K562 (cell line): ENCODE data around the gene TEFM. TPM values are rescaled to one million over a fixed set of nuclear protein-coding genes. Genes with fewer than 3 reads are reported as not detected.

Experiments used
- ATAC-seq: fragments of 200-7000 bp; cut with Tn5 transposase; 3 replicates; pipeline ENCODE4 v1.9.1; 2020; ENCODE audit warnings: moderate library complexity
- BruUV-seq: library from RNA; stranded (reverse); fragments of 400-500 nt; replicated peaks from 2 replicates; lab custom pipeline; 2021; lab: Mats Ljungman, UMichigan
- CTCF ChIA-PET: fragments of 300-600 bp; formaldehyde crosslinking; extraction: SDS; loops from one replicate; lab custom pipeline; 2021; ENCODE audit warnings: low intra/inter-chr PET ratio; lab: Yijun Ruan, JAX
- POLR2A ChIA-PET: fragments of 300-600, 350-650 bp; sonication (Branson Sonifier 250); formaldehyde crosslinking; extraction: SDS; loops from one replicate; lab custom pipeline; 2021; ENCODE audit warnings: antibody characterized with exemption, inconsistent platforms; lab: Yijun Ruan, JAX
- DNase-seq, 4 experiments: peaks; one replicate each; pipeline versions ENCODE4 v3.0.0 to v3.0.0-alpha.2; 2011 to 2018; ENCODE audit warnings: low spot score in 3 of 4, mixed read lengths in 3 of 4; ENCODE audit errors: extremely low read depth in 1 of 4
- FAIRE-seq: peaks from 2 replicates; lab custom pipeline; 2011; peaks lifted over from hg19 to GRCh38; lab: Jason Lieb, UNC
- H2AFZ ChIP-seq: 2 replicates; pipeline ENCODE4 v1.6.0; 2011; ENCODE audit warnings: low read depth, low read length, control low read depth, inconsistent platforms
- H3K27ac ChIP-seq: fragments of 200-600 bp; 3 replicates; pipeline ENCODE4 v1.8.0; 2011; ENCODE audit warnings: low read depth, mild to moderate bottlenecking, control low read depth, inconsistent platforms, low read length, moderate library complexity, mixed read lengths; ENCODE audit errors: extremely low read depth
- H3K27me3 ChIP-seq, 2 experiments: fragments of 300-600 bp in 1 of 2; 2 replicates in 1 of 2; 3 replicates in 1 of 2; pipeline versions ENCODE4 v1.6.0 to v1.8.0; 2011; ENCODE audit warnings: inconsistent platforms in 2 of 2, low read length in 2 of 2, mild to moderate bottlenecking in 1 of 2, mixed read lengths in 1 of 2, moderate library complexity in 1 of 2; ENCODE audit not compliant: control insufficient read depth in 2 of 2, insufficient read depth in 2 of 2
- H3K36me3 ChIP-seq: fragments of 300-600 bp; 3 replicates; pipeline ENCODE4 v1.8.0; 2011; ENCODE audit warnings: mild to moderate bottlenecking, low read length, inconsistent platforms; ENCODE audit not compliant: control insufficient read depth, insufficient read depth
- H3K4me1 ChIP-seq, 2 experiments: fragments of 200-600 bp in 1 of 2; replicated peaks in 1 of 2; 2 replicates in 1 of 2; 3 replicates in 1 of 2; pipeline versions ENCODE4 v1.5.1 to v1.8.0; 2011; ENCODE audit warnings: inconsistent platforms in 2 of 2, low read length in 2 of 2, mild to moderate bottlenecking in 1 of 2, mixed read lengths in 1 of 2, moderate library complexity in 1 of 2; ENCODE audit not compliant: control insufficient read depth in 2 of 2, insufficient read depth in 2 of 2
- H3K4me2 ChIP-seq: 2 replicates; pipeline ENCODE4 v1.6.1; 2011; ENCODE audit warnings: low read length, control low read depth, inconsistent platforms, mixed read lengths; ENCODE audit not compliant: insufficient read depth
- H3K4me3 ChIP-seq: fragments of 200-600 bp; sonication (generic), shearing (Covaris generic); 2 replicates; pipeline ENCODE4 v1.5.1; 2016; ENCODE audit warnings: control low read depth, inconsistent platforms
- H3K79me2 ChIP-seq: fragments of 200-600 bp; 3 replicates; pipeline ENCODE4 v1.8.0; 2011; ENCODE audit warnings: low read length, inconsistent platforms; ENCODE audit not compliant: control insufficient read depth, insufficient read depth
- H3K9ac ChIP-seq, 2 experiments: 2 replicates each; pipeline versions ENCODE4 v1.6.0 to v1.6.1; 2011; ENCODE audit warnings: low read depth in 2 of 2, low read length in 2 of 2, control low read depth in 1 of 2, inconsistent platforms in 1 of 2, mild to moderate bottlenecking in 1 of 2, mixed read lengths in 1 of 2; ENCODE audit not compliant: insufficient read depth in 1 of 2
- H3K9me1 ChIP-seq: one replicate; pipeline ENCODE4 v1.6.0; 2011; ENCODE audit warnings: inconsistent platforms, mild to moderate bottlenecking, low read length, moderate library complexity; ENCODE audit not compliant: control insufficient read depth, insufficient read depth
- H3K9me3 ChIP-seq: replicated peaks from 2 replicates; pipeline ENCODE4 v1.5.1; 2011; ENCODE audit warnings: low read depth, low read length, inconsistent platforms; ENCODE audit not compliant: control insufficient read depth, insufficient read depth
- H4K20me1 ChIP-seq: replicated peaks from 2 replicates; pipeline ENCODE4 v1.6.1; 2011; ENCODE audit warnings: low read length, inconsistent platforms, mixed read lengths; ENCODE audit not compliant: control insufficient read depth, insufficient read depth
- C11orf30 ChIP-seq: fragments of 450-650 bp; IDR thresholded peaks from 2 replicates; pipeline ENCODE4 v1.6.1; 2016; ENCODE audit warnings: low read depth, mild to moderate bottlenecking
- CBFA2T2 ChIP-seq: fragments of 450-650 bp; conservative IDR thresholded peaks from 2 replicates; pipeline ENCODE4 v1.6.1; 2017; ENCODE audit warnings: mild to moderate bottlenecking
- KLF10 ChIP-seq: fragments of 250-450 bp; sonication (Bioruptor Pico); IDR thresholded peaks from 2 replicates; pipeline ENCODE4 v1.6.1; 2021; ENCODE audit warnings: matching md5 sums
- MAFF ChIP-seq: IDR thresholded peaks from 2 replicates; pipeline ENCODE4 v1.6.1; 2012; ENCODE audit warnings: low read length, improper control_type of control experiment
- MAFG ChIP-seq: fragments of 450-650 bp; conservative IDR thresholded peaks from 2 replicates; pipeline ENCODE4 v1.6.1; 2016; ENCODE audit warnings: missing genetic modification characterization, missing compliant biosample characterization
- PHF21A ChIP-seq: fragments of 450-650 bp; IDR thresholded peaks from 2 replicates; pipeline ENCODE4 v1.6.1; 2017; ENCODE audit warnings: low read depth, borderline replicate concordance
- XRCC4 ChIP-seq: IDR thresholded peaks from one replicate; pipeline ENCODE4 v1.6.1; 2011; ENCODE audit not compliant: insufficient read depth, insufficient read length; ENCODE audit errors: extremely low read depth
- ZNF316 ChIP-seq: fragments of 450-650 bp; IDR thresholded peaks from 2 replicates; pipeline ENCODE4 v1.6.1; 2016
- WGBS: fragments of 100-300 bp; shearing (Covaris generic); methylation state at CpG from one replicate; pipeline ENCODE4 v1.1.6; 2016; ENCODE audit warnings: low coverage, mixed read lengths; ENCODE audit not compliant: insufficient coverage; ENCODE audit errors: missing lambda C conversion rate; 5-methylcytosine and 5-hydroxymethylcytosine counted together
- in situ Hi-C: fragments of 300-500 bp; cut with MboI; formaldehyde crosslinking; loops from 4 replicates; pipeline ENCODE4 v1.15.0; 2018; ENCODE audit warnings: inconsistent platforms, mixed read lengths
- intact Hi-C: fragments of 100-400 bp; cut with micrococcal nuclease; formaldehyde crosslinking; loops from 2 replicates; pipeline ENCODE4 v1.14.2; 2022
- polyA plus RNA-seq, 8 experiments: library from polyadenylated mRNA; depleted of rRNA in 4 of 8; stranded (reverse) in 5 of 8; unstranded in 3 of 8; fragments of >200 nt; fragmentation: Nextera tagmentation in 2 of 8; fragmentation: Illumina TruSeq in 1 of 8; extraction: Ambion mirVana in 2 of 8; extraction: Trizol in 1 of 8; gene quantifications; 2 replicates each; pipeline versions ENCODE4 v1.2.1 to v1.2.3, GENCODE V29; 2011 to 2014; ENCODE audit warnings: inconsistent platforms in 1 of 8, missing spikeins in 1 of 8
- total RNA-seq, 7 experiments: library from RNA; depleted of rRNA in 6 of 7; stranded (reverse); fragments of >200 nt in 6 of 7; fragmentation: Illumina TruSeq in 2 of 7; extraction: Trizol in 2 of 7; gene quantifications; 2 replicates each; pipeline versions ENCODE4 v1.2.1 to v1.2.3, GENCODE V29; 2011 to 2021; ENCODE audit warnings: low replicate concordance in 1 of 7

The TEFM gene
- total and polyA plus RNA-seq, 9 of the 15 experiments (the other 6 are each of a cell fraction or from before 2014, with no cell fraction given): 12.5 to 60.3 (median 23.3) TPM

DNA sequence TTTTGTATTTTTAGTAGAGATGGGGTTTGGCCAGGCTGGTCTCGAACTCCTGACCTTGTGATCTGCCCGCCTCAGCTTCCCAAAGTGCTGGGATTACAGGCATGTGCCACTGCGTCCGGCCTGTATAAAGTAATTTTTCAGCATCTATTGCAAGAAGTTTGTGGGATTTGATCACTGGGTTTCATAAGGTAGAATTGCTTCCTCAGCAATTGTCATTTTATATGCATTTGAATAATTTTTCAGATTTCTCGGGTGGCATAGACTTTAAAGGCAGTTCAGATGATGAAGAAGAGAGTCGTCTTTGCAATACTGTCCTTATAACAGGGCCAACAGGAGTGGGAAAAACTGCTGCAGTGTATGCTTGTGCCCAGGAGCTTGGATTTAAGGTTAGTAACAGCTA, 37.0 kb downstream of the TEFM start:
- Histone ChIP-seq H3K9me1 (no peaks in the 10 kb centered on the region), H3K79me2 (no peaks in the 10 kb centered on the region), H3K4me3 (no peak overlapping the region), H4K20me1 (no peaks in the 10 kb centered on the region), H3K4me2 (no peak overlapping the region), H3K9ac (no peak overlapping the region), H2AFZ (no peak overlapping the region), H3K27ac (no peak overlapping the region), H3K27me3 (no peaks in the 10 kb centered on the region), H3K36me3 (peaks cover 79% of the 10 kb centered on the region), H3K4me1 (no peaks in the 10 kb centered on the region), H3K9me3 (no peaks in the 10 kb centered on the region)
- ChIA-PET POLR2A (no interaction called here), CTCF (no interaction called here)
- no peak for FAIRE-seq
- BruUV-seq: no TSS peak
- intact Hi-C loops (no loop called here), in situ Hi-C loops (no loop called here)
- no peak for DNase-seq
- no peak for ATAC-seq
- WGBS: 96% methylated on average over 6 of the region's 6 CpGs
- TF ChIP-seq MAFF (peak; percentile 25; the same call in 1 of the 2 replicates), MAFG (tag) (0 out of 2 replicates have a peak, but pooled peaks have one; percentile 8), ZNF316 (peak; percentile 70), C11orf30 (peak; percentile 25; the same call in 1 of the 2 replicates), CBFA2T2 (no peak)

DNA sequence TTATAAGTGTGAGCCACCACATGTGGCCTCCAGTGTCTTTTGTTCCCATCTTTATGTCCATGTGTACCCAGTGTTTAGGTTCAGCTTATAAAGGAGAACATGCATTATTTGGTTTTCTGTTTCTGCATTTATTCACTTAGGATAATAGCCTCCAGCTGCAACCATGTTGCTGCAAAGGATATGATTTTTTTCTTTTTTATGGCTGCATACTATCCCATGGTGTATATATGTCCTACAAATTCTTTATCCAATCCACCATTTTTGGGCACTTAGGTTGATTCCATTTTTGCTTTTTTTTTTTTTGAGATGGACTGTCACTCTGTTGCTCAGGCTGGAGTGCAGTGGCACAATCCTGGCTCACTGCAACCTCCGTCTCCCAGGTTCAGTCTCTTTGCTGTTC, 41.4 kb downstream of the TEFM start:
- intact Hi-C loops (no loop called here), in situ Hi-C loops (no loop called here)
- H3K9me3 ChIP-seq: no peaks in the 10 kb centered on the region
- H2AFZ ChIP-seq: no peak overlapping the region
- H3K27ac ChIP-seq: no peak overlapping the region
- POLR2A ChIA-PET: no interaction called here
- no peaks in the 10 kb centered on the region for H3K4me1 ChIP-seq
- H3K36me3 ChIP-seq: peaks cover 71% of the 10 kb centered on the region
- H3K4me3 ChIP-seq: no peak overlapping the region
- DNase-seq (no peak), FAIRE-seq (no peak), ATAC-seq (no peak)
- H3K27me3 ChIP-seq: no peaks in the 10 kb centered on the region
- no peaks in the 10 kb centered on the region for H3K79me2 ChIP-seq
- no peaks in the 10 kb centered on the region for H3K9me1 ChIP-seq
- no peak for TF ChIP-seq PHF21A
- TF ChIP-seq XRCC4: no peak
- no peak for TF ChIP-seq KLF10 (CRISPR knock-in tag)
- H3K4me2 ChIP-seq: no peak overlapping the region
- CTCF ChIA-PET: no interaction called here
- no peak overlapping the region for H3K9ac ChIP-seq
- BruUV-seq: no TSS peak
- H4K20me1 ChIP-seq: no peaks in the 10 kb centered on the region
- 100% methylated on average over 1 of the region's 1 CpG for WGBS
